Measurements from ENCODE around the gene ZNF584.
"Not testable (repeated sequence)": the region's sequence is repeated elsewhere in the genome, so short reads cannot be mapped to it uniquely, and the experiment has no call there.

Gene ZNF584

DNA sequence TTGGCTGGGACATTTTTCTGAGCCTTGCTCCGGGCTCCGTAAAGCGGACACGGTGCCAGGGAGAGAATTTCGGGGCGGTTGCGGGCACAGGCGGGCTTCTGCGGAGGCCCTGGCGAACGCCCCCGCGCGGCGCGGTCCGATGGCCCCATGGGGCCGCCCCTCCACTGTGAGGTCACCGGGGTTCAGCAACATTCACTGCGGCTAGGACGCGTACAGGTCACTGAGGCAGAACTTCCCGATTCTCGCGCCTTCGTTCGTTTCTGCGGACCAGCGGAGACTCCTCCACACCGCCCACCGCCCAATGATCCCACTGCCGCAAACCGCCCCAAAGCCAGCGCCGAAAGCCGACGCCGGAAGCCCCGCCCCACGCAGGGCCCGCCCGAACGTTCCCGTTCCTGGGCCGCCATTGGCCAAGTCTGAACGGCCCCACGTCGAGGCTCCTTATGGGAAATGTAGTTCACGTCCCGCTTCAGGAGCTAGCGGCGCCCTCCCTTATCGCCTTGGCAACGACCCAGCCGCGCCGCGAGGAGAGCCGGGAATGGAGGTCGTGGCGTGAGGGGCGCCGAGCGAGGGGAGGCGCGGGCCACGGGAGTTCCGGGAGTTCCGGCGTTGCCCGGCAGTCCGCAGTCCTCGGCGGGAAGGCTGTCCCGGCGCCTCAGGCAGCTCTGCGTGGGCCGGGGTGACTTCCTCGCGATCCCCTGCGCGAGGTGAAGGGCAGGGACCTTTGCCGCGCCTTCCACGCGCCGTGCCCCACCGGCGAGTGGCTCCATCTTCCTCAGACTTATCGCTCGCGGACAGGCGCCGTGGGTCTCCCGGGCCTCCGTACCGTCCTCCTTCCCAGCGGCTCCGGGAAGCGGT is at the start of gene ZNF584:
Gene ZNF584, plus strand, starts transcription at position 498 of the 858 bp plus-strand sequence. CDS start 499 bp downstream, outside the sequence.
- Histone ChIP-seq H3K27ac (peak within 1 kb of the TSS; percentile 58 to 96 (median 88)), H3K4me3 (peak within 1 kb of the TSS; percentile 57 to 96 (median 84))

DNA sequence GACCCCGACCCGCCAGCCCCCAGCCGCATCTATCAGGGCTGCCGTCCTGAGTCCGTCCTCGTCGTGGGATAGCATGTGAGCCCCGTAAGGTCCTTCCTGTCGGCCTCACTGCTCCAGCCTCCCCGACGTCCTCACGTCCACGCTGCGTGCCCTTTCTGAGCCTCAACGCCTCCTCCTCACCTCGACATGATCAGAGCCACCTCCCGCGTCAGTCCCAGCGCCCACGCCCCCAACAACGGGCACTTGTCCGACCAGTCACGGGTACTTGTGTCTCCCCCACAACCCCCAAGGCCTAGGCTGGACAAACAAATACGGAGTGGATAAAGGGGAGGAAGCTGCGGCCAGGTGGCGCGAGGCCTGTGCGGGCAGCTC is 46.6 kb upstream of the ZNF584 start:
- Histone ChIP-seq H3K27ac (peak overlapping the region; percentile 43 to 98 (median 92)), H3K4me3 (peak overlapping the region; percentile 55 to 88 (median 74))

DNA sequence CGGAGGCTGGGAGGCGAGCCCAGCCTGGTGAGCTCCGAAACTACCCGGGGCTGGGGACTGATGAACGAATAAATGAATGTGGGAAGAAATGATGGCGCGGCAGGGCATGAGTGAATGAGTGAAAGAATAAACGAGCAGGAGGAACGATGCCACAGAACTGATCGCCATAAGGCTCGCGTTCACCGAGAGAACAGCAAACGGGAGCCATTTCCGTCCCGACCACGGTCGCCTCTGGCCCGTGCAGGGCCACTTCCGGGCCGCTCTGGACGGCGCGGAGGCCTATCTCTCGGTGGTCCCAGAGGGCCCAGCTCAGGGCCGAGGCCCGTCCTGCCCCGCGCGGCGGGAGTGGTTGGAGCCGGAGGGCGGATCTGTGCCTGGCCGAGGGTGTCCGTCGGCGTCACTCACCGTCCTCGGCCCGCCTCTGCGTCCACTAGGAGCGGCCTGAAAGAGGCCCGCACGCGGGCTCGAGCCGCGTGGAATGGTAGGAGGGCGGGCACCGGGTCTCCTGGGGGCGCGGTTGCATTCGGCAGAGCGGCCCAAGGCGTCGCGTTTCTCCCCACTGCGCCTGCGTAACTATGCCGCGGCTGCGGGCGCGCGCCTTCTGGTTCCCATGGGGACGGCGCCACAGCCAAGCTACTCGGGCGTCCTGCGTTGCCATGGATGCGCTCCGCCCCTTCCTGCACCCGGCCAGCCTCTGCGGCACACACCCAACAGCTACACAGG is 46.0 kb upstream of the ZNF584 start, which contains the start of gene ZNF497:
Gene ZNF497, minus strand, starts transcription at position 480 of the 723 bp plus-strand sequence. CDS start 5,116 bp downstream, outside the sequence.
- H3K4me3 ChIP-seq, result peak within 1 kb of the TSS; percentile 55 to 88 (median 74)
- peak within 1 kb of the TSS; percentile 43 to 98 (median 92) for H3K27ac ChIP-seq

GRCh38 chr19:58364146-58364545 is 44.3 kb upstream of the ZNF584 start:
- no peak overlapping the region for H3K4me3 ChIP-seq
- no peak overlapping the region for H3K27ac ChIP-seq

GRCh38 chr19:58366585-58367430 is 41.6 kb upstream of the ZNF584 start:
- no peak overlapping the region for H3K27ac ChIP-seq
- no peak overlapping the region for H3K4me3 ChIP-seq

DNA sequence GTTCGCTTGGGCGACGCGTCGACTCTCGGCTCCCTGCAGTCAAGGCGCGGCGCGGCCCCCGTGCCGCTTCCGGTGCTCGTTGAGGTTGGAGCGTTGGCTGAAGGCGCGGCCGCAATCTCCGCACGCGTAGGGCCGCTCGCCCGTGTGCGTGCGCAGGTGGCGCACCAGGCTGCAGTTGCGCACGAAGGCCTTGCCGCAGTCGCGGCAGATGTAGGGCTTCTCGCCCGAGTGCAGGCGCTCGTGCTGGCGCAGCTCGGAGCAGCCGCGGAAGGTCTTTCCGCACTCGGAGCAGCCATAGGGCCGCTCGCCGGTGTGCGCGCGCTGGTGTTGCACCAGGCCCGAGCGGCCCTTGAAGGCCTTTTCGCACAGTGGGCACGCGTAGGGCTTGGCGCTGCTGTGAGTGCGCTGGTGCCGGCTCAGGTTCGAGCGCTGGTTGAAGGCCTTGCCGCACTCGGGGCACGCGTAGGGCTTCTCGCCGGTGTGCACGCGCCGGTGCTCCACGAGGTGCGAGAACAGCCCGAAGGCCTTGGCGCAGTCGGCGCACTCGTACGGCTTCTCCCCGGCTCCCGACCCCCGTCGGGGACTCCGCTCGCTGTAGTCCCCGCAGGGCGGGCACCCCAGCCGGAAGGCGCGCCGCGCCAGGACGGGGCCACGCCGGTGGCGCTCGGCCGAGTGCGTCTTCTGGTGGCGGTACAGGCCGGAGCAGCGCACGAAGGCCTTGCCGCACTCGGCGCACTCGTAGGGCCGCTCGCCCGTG is 40.6 kb upstream of the ZNF584 start:
- no peak overlapping the region for H3K27ac ChIP-seq
- no peak overlapping the region for H3K4me3 ChIP-seq

- H3K27ac ChIP-seq, result no peak overlapping the region
- H3K4me3 ChIP-seq, result no peak overlapping the region
Observed at GRCh38 chr19:58368561-58369360, 39.7 kb upstream of the ZNF584 start.

DNA sequence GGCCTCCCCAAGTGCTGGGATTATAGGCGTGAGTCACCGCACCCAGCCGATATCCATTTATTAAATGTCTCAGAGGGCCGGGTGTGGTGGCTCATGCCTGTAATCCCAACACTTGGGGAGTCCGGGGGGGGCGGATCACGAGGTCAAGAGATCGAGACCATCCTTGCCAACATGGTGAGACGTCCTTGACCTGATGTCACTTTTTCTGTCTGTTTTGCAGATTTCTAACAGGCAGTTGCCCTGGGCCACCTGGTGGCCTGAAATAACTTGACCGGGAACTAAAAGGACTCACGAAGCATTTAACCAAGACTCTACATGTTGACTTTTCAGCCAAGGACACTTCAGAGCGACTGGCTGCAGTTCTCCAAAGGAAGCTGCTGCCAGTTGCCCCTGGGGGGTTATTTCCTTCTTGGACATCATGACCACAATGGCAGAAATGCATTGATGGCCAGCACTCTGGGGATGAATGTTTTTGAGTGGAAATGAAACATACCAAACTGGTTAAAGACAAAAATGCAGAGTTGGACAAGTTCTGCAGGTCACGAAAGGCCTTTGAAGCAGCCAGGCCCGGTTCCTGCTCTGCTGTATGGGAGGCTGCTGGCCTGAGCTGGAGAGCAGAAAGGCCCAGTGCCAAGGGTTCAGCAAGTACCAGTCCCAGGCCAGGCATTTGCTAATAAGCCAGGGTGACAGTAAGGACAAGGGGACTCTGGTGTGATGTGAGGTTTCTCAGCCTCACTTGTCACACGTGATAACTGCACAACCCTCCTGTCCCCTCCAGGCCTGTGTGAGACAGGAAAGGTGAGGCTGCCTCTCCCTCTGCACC is 35.9 kb upstream of the ZNF584 start:
- Histone ChIP-seq H3K4me3 (no peak overlapping the region), H3K27ac (no peak overlapping the region)

GRCh38 chr19:58374200-58374599 is 34.2 kb upstream of the ZNF584 start:
- Histone ChIP-seq H3K4me3 (no peak overlapping the region), H3K27ac (no peak overlapping the region)

GRCh38 chr19:58376724-58377123 is 31.7 kb upstream of the ZNF584 start:
- not testable (repeated sequence) for H3K4me3 ChIP-seq, H3K27ac ChIP-seq

- Histone ChIP-seq H3K27ac (no peak overlapping the region), H3K4me3 (no peak overlapping the region)
Observed at GRCh38 chr19:58379246-58379645, 29.2 kb upstream of the ZNF584 start.

GRCh38 chr19:58380037-58380661 is 28.3 kb upstream of the ZNF584 start:
- peak overlapping the region; percentile 49 to 87 (median 71) for H3K4me3 ChIP-seq
- H3K27ac ChIP-seq, result peak overlapping the region; percentile 80 to 96 (median 92)

DNA sequence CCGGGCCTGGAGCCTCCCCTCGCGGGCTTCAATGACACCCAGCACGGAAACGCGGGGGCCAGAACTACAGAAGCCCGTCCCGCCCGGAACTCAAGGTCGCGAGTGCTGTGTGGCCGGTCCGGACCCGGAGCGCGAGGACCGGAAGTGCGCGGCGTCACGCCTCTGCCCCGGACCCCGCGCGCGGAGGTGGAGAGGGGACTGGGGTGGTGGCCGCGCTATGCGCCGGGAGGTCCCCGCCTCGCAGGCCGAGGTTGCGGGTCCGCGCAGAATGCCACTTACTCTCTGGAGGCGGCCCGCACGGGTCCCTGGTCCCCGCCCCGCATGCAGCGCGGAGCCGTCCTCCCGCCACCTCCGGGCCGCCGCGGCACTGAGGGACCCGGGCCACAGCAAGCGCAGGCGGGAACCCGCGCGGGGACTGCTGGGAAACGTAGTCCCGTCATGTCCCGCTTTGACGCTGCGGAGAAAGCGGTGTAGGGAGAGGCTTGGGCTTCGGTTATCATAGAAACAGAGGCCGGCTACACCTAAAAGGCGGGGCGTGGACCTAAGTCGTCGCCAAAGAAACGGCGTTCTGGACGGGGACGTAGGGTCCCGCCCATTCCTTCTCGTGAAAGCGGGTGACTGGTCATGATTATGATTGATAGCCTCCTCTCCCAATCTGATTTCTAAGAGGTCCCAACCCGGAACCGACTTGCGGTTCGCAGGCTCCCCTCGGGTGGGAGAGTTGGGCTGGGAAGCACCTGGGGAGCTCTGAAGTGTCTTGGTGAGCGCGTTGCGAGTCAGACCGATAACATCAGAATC is 27.6 kb upstream of the ZNF584 start, which contains the start of gene ZNF837:
Gene ZNF837, minus strand, starts transcription at position 369 of the 798 bp plus-strand sequence. CDS start 11,698 bp downstream, outside the sequence.
- H3K4me3 ChIP-seq, result peak within 1 kb of the TSS; percentile 49 to 87 (median 71)
- peak within 1 kb of the TSS; percentile 83 to 96 (median 92) for H3K27ac ChIP-seq

- peak overlapping the region; percentile 49 to 87 (median 71) for H3K4me3 ChIP-seq
- H3K27ac ChIP-seq, result peak overlapping the region in 20 of 21 experiments; percentile 64 to 96 (median 92)
Observed at GRCh38 chr19:58381460-58382212, 26.8 kb upstream of the ZNF584 start.

GRCh38 chr19:58382997-58383603 is 25.3 kb upstream of the ZNF584 start:
- Histone ChIP-seq H3K27ac (no peak overlapping the region), H3K4me3 (no peak overlapping the region)

All from skin epidermis (tissue), 12 donors.